Breast epithelium (tissue), 3 donors: ENCODE data around the gene GNAI3.

Source experiments
- CTCF ChIP-seq, 3 donors: fragments of 450-650 bp; IDR thresholded peaks; one replicate each; pipeline ENCODE4 v1.5.1; 2016 to 2017; ENCODE audit warnings: antibody characterized with exemption in 3 of 3, mild to moderate bottlenecking in 3 of 3, moderate library complexity in 3 of 3
- POLR2A ChIP-seq: fragments of 450-650 bp; IDR thresholded peaks from one replicate; pipeline ENCODE4 v1.6.1; 2016; ENCODE audit warnings: antibody characterized with exemption, mild to moderate bottlenecking, moderate library complexity
- POLR2AphosphoS5 ChIP-seq, 3 donors: sonication (generic); formaldehyde crosslinking; IDR thresholded peaks; one replicate each; pipeline ENCODE4 v1.6.1; 2017; ENCODE audit warnings: antibody characterized with exemption in 3 of 3

GRCh38 chr1:109634771-109635750, 86.6 kb downstream of the GNAI3 start:
- TF ChIP-seq CTCF (IDR thresholded peaks at IDR 0.05) (no peak), POLR2A (no peak), POLR2AphosphoS5 (IDR thresholded peaks at IDR 0.05) (no peak)
